ENCODE results near the gene GPR35.

DNA sequence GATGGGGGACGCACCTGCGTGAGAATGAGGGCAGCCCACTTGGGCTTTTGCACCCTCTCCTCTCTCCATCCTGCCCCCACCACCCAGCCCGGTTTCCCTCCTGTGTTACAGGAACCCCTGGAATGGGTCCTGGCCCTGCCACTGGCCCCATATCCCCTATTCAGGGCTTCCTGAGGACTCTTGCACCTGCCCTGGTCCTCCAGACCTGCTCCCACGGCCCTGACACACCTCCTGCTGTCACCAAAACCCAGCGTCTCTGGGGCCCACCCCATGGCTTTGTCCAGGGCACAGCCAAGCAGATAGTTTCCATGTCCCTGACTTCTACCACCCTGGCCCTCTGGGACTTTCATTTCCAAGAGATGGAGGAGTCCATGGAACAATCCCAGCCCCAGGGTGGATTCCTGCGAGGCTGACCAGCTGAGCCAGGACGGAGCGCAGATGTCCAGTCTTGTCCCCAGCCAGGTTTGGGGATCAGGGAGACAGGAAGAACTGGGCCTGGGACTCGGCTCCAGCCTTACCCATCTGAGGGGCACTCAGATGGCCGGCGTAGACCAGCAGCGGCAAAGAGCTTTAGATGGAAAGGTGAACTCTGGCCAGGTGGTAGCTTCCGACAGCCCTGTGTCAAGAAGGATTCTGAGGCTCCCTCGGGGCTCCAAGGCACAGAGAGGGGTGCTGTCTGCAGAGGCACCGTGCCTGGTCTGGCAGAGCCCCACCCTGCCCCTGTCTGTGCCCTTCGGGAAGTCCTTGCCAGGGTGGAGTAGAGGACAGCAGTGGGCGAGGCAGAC is 12.0 kb downstream of the GPR35 start:
- TF ChIP-seq, protein P1, sequence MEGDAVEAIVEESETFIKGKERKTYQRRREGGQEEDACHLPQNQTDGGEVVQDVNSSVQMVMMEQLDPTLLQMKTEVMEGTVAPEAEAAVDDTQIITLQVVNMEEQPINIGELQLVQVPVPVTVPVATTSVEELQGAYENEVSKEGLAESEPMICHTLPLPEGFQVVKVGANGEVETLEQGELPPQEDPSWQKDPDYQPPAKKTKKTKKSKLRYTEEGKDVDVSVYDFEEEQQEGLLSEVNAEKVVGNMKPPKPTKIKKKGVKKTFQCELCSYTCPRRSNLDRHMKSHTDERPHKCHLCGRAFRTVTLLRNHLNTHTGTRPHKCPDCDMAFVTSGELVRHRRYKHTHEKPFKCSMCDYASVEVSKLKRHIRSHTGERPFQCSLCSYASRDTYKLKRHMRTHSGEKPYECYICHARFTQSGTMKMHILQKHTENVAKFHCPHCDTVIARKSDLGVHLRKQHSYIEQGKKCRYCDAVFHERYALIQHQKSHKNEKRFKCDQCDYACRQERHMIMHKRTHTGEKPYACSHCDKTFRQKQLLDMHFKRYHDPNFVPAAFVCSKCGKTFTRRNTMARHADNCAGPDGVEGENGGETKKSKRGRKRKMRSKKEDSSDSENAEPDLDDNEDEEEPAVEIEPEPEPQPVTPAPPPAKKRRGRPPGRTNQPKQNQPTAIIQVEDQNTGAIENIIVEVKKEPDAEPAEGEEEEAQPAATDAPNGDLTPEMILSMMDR (IDR thresholded peaks at IDR 0.05; ENCODE audit: insufficient read depth, low read depth, low read length): no peak
- no peak for TF ChIP-seq EZH2 (IDR thresholded peaks at IDR 0.05; ENCODE audit: insufficient read depth, low read length)
